ENCODE measurements around the gene RASSF7. TPM values are rescaled to one million over a fixed set of nuclear protein-coding genes. Genes with fewer than 3 reads are reported as not detected.

RASSF7 gene
- total and polyA plus RNA-seq, 2 of the 8 experiments (the other 6 are each of a cell fraction or from before 2014, with no cell fraction given), result 22.3 to 43.9 TPM

DNA sequence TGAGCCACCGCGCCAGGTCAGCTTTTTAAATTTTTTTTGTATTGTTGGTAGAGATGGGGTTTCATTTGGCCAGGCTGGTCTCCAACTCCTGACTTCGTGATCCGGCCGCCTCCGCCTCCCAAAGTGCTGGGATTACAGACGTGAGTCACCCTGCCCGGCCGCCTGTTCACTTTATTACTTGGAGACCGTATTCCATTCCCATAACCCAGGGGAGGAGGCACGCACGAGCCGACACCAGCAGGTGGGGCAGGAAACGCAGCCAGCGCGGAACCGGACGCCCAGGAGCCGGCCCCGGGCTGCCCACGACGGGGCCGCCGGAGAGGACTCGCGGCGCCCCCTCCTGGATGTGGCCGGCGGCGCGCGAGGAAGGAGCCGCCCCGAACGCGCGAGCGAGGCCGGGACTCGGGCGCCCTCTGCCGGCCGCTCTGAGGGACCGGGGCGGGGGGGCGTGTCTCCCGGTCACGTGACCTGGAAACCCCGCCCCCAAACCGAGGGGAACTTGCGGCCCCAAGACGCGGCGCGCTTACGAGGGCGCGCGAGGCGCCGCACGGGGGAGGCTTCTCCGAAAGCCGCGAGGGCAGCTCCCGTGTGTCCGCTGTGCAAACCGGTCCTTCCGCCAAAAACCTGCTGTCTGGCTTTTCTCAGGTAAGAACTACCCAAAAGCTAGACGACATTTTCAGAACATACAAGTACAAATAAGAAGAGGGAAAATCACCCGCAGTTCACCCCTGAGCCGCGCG lies 42.1 kb upstream of the RASSF7 start:
- no peaks in the 10 kb centered on the region for H3K23me2 ChIP-seq (ENCODE audit: low read depth, low read length)
- no peaks in the 10 kb centered on the region for H4K20me1 ChIP-seq (replicated peaks in 1 of 2; ENCODE audit: control insufficient read depth in 1 of 2, insufficient read depth in 2 of 2, low read length in 2 of 2)
- H4K91ac ChIP-seq (replicated peaks; ENCODE audit: insufficient read length, low read length), result no peak overlapping the region
- ChIA-PET POLR2A (ENCODE audit: partially characterized antibody) (interaction anchor here (0.6 to 1.5 kb wide), 6 partner anchors 9 to 47 kb away, joined by 3 to 5 read pairs (median 4); partner anchors contain the start of gene RNH1), CTCF (ENCODE audit: partially characterized antibody) (interaction anchor here (0.6 to 2.0 kb wide), 30 partner anchors 9 to 403 kb away, joined by 3 to 14 read pairs (median 5); partner anchors contain the start of genes HRAS and PTDSS2)
- no peaks in the 10 kb centered on the region for H3K36me3 ChIP-seq (ENCODE audit: control insufficient read depth in 2 of 4, insufficient read depth in 4 of 4, low read length in 3 of 4)
- no peaks in the 10 kb centered on the region for H3K79me1 ChIP-seq (ENCODE audit: low read depth, low read length)
- H4K5ac ChIP-seq (ENCODE audit: insufficient read length, low read depth, low read length), result no peak overlapping the region
- H3K9me3 ChIP-seq (ENCODE audit: insufficient read depth in 2 of 2, low read depth in 1 of 2, low read length in 1 of 2), result peaks cover 4 to 14% of the 10 kb centered on the region in 2 experiments; a peak in 1 of 4 replicates
- H3K4ac ChIP-seq (replicated peaks; ENCODE audit: insufficient read length, low read depth, low read length), result no peak overlapping the region
- no peaks in the 10 kb centered on the region for H3K4me1 ChIP-seq (replicated peaks in 1 of 4; ENCODE audit: control insufficient read depth in 3 of 4, insufficient read depth in 4 of 4, low read length in 3 of 4)
- peak overlapping the region in 1 of 2 experiments; percentile 40; a peak in 2 of 4 replicates for H3K4me2 ChIP-seq (ENCODE audit: insufficient read depth in 1 of 2, low read depth in 2 of 2, low read length in 2 of 2)
- DNase-seq (ENCODE audit: low read depth in 1 of 2, low spot score in 2 of 2) (peak; percentile 51 to 93), FAIRE-seq (no peak)
- H3K9ac ChIP-seq (replicated peaks in 1 of 4; ENCODE audit: extremely low read depth in 1 of 4, low read depth in 3 of 4, low read length in 3 of 4), result no peak overlapping the region
- peak overlapping the region in 1 of 4 experiments; percentile 45; a peak in 2 of 8 replicates for H3K4me3 ChIP-seq (ENCODE audit: extremely low read depth in 1 of 4, insufficient read depth in 2 of 4, low read depth in 3 of 4, low read length in 4 of 4)
- H2AFZ ChIP-seq (ENCODE audit: low read length), result 0 out of 2 replicates have a peak overlapping the region, but pooled peaks have one; percentile 30
- H2BK15ac ChIP-seq (ENCODE audit: low read length), result no peak overlapping the region
- H2BK12ac ChIP-seq (ENCODE audit: low read depth, low read length), result no peak overlapping the region
- H2BK5ac ChIP-seq (ENCODE audit: low read depth, low read length), result no peak overlapping the region
- H4K8ac ChIP-seq (ENCODE audit: extremely low read depth, insufficient read depth, low read length), result peak overlapping the region; percentile 41; the same call in 1 of the 2 replicates
- H3K23ac ChIP-seq (ENCODE audit: insufficient read length), result no peak overlapping the region
- H3K27me3 ChIP-seq (replicated peaks in 1 of 4; ENCODE audit: control insufficient read depth in 3 of 4, extremely low read depth in 1 of 4, insufficient read depth in 3 of 4, low read length in 3 of 4), result 0 out of 7 replicates have a peak, but pooled peaks cover 0 to 3% (median 0%) of the 10 kb centered on the region in 4 experiments
- H3K56ac ChIP-seq (replicated peaks; ENCODE audit: insufficient read length, low read depth, low read length), result no peak overlapping the region
- WGBS, 2 experiments (ENCODE audit: extremely low coverage in 1 of 2, insufficient coverage in 1 of 2, insufficient read length in 1 of 2, insufficient replicate concordance in 2 of 2, low coverage in 1 of 2, low lambda C conversion rate in 2 of 2, missing lambda C conversion rate in 1 of 2), result 24% methylated on average over 56 of the region's 74 CpGs; no CpG with 5 or more reads in 1 of the 2 experiments
- H3K18ac ChIP-seq (ENCODE audit: extremely low read depth, low read length), result no peak overlapping the region
- H2AK5ac ChIP-seq (ENCODE audit: low read depth, low read length), result no peak overlapping the region
- H3K27ac ChIP-seq (ENCODE audit: low read depth, low read length), result no peak overlapping the region
- H3K14ac ChIP-seq (ENCODE audit: insufficient read length), result no peak overlapping the region
- no peaks in the 10 kb centered on the region for H3K79me2 ChIP-seq (ENCODE audit: control insufficient read depth in 1 of 2, insufficient read depth in 2 of 2, low read length in 2 of 2)
- H2BK120ac ChIP-seq (replicated peaks; ENCODE audit: low read depth, low read length), result no peak overlapping the region
- no peak overlapping the region for H2BK20ac ChIP-seq (ENCODE audit: low read length)
- TF ChIP-seq NANOG (IDR thresholded peaks at IDR 0.05; ENCODE audit: insufficient read depth, low read depth, low read length, poor library complexity, severe bottlenecking) (peak; percentile 11), SUZ12 (IDR thresholded peaks at IDR 0.05; ENCODE audit: low read length) (no peak), HDAC2 (IDR thresholded peaks at IDR 0.05; ENCODE audit: borderline replicate concordance in 1 of 2, low read depth in 2 of 2, low read length in 2 of 2) (peak; percentile 95 to 97), GABPA (IDR thresholded peaks at IDR 0.05; ENCODE audit: borderline replicate concordance, insufficient read depth, low read length) (peak; percentile 82), KDM1A (IDR thresholded peaks at IDR 0.05; ENCODE audit: borderline replicate concordance, low read length) (no peak; the same call in 1 of the 2 replicates), BACH1 (IDR thresholded peaks at IDR 0.05; ENCODE audit: low read length) (peak; percentile 97), TAF1 (IDR thresholded peaks at IDR 0.05; ENCODE audit: low read depth, low read length) (peak; percentile 29; the same call in 1 of the 2 replicates), CREB1 (IDR thresholded peaks at IDR 0.05) (peak; percentile 57; the same call in 1 of the 2 replicates), GTF2F1 (IDR thresholded peaks at IDR 0.05; ENCODE audit: borderline replicate concordance, low read depth, low read length) (peak; percentile 84; the same call in 1 of the 2 replicates)
- TF ChIP-seq, protein P1, sequence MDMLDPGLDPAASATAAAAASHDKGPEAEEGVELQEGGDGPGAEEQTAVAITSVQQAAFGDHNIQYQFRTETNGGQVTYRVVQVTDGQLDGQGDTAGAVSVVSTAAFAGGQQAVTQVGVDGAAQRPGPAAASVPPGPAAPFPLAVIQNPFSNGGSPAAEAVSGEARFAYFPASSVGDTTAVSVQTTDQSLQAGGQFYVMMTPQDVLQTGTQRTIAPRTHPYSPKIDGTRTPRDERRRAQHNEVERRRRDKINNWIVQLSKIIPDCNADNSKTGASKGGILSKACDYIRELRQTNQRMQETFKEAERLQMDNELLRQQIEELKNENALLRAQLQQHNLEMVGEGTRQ (IDR thresholded peaks at IDR 0.05; ENCODE audit: low read length), result peak; percentile 94
